Tibial artery (tissue), 4 donors: ENCODE data around the gene CDCP1.
"Not testable (repeated sequence)": the region's sequence is repeated elsewhere in the genome, so short reads cannot be mapped to it uniquely, and the experiment has no call there.

Experiments
- DNase-seq, 2 donors: peaks; one replicate each; pipeline ENCODE4 v3.0.0-alpha.2; 2019
- H3K27ac ChIP-seq, 2 donors: fragments of 200-600 bp; sonication (generic) in 1 of 2; 1 replicate in 1 of 2; 2 replicates in 1 of 2; pipeline ENCODE4 v1.5.1; 2018 to 2019; ENCODE audit warnings: mild to moderate bottlenecking in 1 of 2
- H3K27me3 ChIP-seq, 2 donors: fragments of 200-600 bp; sonication (generic) in 1 of 2; one replicate each; pipeline versions ENCODE4 v1.5.1 to v1.6.0; 2016 to 2019
- H3K36me3 ChIP-seq, 3 donors: fragments of 200-600 bp; sonication (generic) in 2 of 3; one replicate each; pipeline ENCODE4 v1.5.1; 2016 to 2019; ENCODE audit warnings: mild to moderate bottlenecking in 2 of 3
- H3K4me1 ChIP-seq, 4 donors: fragments of 200-600 bp; sonication (generic) in 2 of 4; 1 replicate in 3 of 4; 2 replicates in 1 of 4; pipeline ENCODE4 v1.5.1; 2016 to 2019
- H3K4me3 ChIP-seq, 2 donors: fragments of 200-600 bp; sonication (generic) in 1 of 2; 1 replicate in 1 of 2; 2 replicates in 1 of 2; pipeline ENCODE4 v1.5.1; 2018 to 2019; ENCODE audit warnings: mild to moderate bottlenecking in 2 of 2
- H3K9me3 ChIP-seq, 3 donors: fragments of 200-600 bp; sonication (generic) in 1 of 3; one replicate each; pipeline ENCODE4 v1.5.1; 2016 to 2019
- intact Hi-C: fragments of 100-400 bp; cut with DNase I; formaldehyde crosslinking; loops from one replicate; pipeline ENCODE4 v1.15.0; 2023; ENCODE audit warnings: low total_unique reads
- TF ChIP-seq, protein P1 (sequence below), 2 experiments: fragments of 200-600 bp in 1 of 2; fragments of 450-650 bp in 1 of 2; IDR thresholded peaks; one replicate each; pipeline ENCODE4 v1.5.1; 2017 to 2019; ENCODE audit warnings: antibody characterized with exemption in 2 of 2, mild to moderate bottlenecking in 1 of 2, moderate library complexity in 1 of 2

CDCP1 gene

DNA sequence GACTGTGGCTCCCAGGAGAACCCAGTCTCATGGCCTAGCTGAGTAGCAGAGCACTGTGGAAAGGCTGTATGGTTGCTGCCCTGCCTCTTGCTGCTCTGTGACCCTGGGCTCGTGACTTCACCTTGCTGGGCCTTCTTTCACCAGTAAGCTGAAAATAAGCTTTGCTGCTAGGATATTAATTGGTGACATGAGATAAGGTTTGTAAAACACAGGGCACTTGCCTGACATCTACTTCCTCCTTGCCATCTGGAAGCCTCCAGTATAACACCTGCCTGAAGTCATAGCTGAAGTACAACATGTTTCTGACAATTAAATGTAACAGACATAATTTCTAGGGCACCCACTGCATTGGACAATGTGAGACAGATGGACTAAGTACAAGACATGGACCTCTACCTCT lies 66.5 kb downstream of the CDCP1 start:
- TF ChIP-seq, protein P1, sequence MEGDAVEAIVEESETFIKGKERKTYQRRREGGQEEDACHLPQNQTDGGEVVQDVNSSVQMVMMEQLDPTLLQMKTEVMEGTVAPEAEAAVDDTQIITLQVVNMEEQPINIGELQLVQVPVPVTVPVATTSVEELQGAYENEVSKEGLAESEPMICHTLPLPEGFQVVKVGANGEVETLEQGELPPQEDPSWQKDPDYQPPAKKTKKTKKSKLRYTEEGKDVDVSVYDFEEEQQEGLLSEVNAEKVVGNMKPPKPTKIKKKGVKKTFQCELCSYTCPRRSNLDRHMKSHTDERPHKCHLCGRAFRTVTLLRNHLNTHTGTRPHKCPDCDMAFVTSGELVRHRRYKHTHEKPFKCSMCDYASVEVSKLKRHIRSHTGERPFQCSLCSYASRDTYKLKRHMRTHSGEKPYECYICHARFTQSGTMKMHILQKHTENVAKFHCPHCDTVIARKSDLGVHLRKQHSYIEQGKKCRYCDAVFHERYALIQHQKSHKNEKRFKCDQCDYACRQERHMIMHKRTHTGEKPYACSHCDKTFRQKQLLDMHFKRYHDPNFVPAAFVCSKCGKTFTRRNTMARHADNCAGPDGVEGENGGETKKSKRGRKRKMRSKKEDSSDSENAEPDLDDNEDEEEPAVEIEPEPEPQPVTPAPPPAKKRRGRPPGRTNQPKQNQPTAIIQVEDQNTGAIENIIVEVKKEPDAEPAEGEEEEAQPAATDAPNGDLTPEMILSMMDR (IDR thresholded peaks at IDR 0.05): no peak
- Histone ChIP-seq H3K4me1 (peaks cover 0 to 8% (median 0%) of the 10 kb centered on the region in 4 donors), H3K9me3 (no peaks in the 10 kb centered on the region), H3K27ac (no peak overlapping the region), H3K4me3 (no peak overlapping the region), H3K27me3 (no peaks in the 10 kb centered on the region), H3K36me3 (no peaks in the 10 kb centered on the region)
- DNase-seq: no peak
- intact Hi-C loops: no loop called here

DNA sequence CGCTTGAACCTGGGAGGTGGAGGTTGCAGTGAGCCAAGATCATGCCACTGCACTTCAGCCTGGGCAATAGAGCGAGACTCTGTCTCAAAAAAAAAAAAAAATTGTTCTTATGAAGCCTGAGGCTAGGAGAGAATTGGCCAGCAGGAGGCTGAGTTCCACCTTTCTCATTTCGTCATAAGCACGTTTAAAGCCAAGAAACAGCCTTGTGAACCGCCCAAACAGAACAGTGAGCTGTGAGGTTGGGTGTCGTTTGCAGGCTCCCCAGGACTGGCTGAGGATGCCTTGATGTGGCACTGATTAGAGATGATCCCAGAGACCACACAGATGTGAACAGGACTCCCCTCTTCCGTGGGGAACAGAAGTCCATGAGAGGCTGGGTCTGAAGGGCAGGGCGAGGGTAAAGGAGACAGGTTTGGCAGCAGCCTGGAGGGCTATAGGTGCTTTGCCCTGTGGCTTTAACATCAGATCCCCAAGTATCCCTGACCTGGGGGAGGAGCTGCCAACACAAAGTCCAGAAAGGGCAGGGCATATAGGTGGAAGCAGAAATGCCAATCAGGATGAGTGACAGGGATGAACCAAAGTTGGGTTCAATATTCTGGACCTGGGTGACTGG lies 67.2 kb downstream of the CDCP1 start:
- no peak overlapping the region for H3K27ac ChIP-seq
- H3K36me3 ChIP-seq: no peaks in the 10 kb centered on the region
- intact Hi-C loops: no loop called here
- H3K27me3 ChIP-seq: no peaks in the 10 kb centered on the region
- DNase-seq: no peak
- TF ChIP-seq, protein P1 (IDR thresholded peaks at IDR 0.05): no peak
- no peaks in the 10 kb centered on the region for H3K9me3 ChIP-seq
- H3K4me3 ChIP-seq: no peak overlapping the region
- H3K4me1 ChIP-seq: peaks cover 0 to 8% (median 0%) of the 10 kb centered on the region in 4 donors

DNA sequence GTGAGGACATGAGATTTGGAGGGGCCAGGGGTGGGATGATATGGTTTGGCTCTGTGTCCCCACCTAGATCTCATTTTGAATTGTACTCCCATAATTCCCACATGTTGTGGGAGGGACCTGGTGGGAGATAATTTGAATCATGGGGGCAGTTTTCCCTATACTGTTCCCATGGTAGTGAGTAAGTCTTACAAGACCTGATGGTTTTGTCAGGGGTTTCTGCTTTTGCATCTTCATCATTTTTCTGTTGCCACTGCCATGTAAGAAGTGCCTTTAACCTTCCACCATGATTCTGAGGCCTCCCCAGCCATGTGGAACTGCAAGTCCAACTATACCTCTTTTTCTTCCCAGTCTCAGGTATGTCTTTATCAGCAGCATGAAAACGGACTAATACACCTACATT lies 67.9 kb downstream of the CDCP1 start:
- H3K27me3 ChIP-seq, H3K9me3 ChIP-seq, DNase-seq, H3K27ac ChIP-seq, H3K4me3 ChIP-seq, intact Hi-C loops, H3K4me1 ChIP-seq, H3K36me3 ChIP-seq: not testable (repeated sequence)

DNA sequence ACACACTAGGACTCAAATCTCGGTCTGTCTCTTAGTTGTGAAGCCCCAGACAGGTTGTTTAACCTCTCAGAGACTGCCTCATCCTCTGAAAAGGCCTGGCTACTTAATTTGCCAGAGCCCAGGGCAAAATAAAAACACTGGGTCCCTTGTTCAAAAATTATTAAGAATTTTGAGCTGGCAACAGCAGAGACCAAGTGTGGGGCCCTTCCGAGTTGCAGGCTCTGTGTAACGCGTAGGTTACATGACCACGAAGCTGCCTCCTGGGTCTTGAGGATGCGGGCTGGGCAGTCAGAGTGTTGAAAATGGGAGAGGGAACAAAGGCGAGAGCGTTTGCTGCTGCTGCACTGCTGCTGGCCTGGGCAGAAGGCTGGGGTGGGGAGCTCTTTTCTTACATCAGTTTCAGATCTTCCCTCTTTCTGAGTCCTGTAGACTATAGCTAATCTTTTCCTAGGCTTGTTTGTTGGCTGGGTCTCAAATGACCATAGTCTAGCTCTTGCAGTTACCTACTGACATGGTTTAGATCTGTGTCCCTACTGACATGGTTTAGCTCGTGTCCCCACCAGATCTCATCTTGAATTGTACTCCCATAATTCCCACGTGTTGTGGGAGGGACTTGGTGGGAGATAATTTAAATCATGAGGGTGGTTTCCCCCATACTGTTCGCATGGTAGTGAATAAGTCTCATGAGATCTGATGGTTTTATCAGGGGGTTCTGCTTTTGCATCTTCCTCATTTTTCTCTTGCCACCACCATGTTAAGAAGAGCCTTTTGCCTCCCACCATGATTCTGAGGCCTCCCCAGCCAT lies 70.2 kb downstream of the CDCP1 start:
- no peaks in the 10 kb centered on the region for H3K9me3 ChIP-seq
- H3K27ac ChIP-seq: no peak overlapping the region
- no peak for DNase-seq
- H3K27me3 ChIP-seq: no peaks in the 10 kb centered on the region
- no peaks in the 10 kb centered on the region for H3K4me1 ChIP-seq
- intact Hi-C loops: no loop called here
- no peak overlapping the region for H3K4me3 ChIP-seq
- H3K36me3 ChIP-seq: no peaks in the 10 kb centered on the region
- TF ChIP-seq, protein P1 (IDR thresholded peaks at IDR 0.05): no peak

DNA sequence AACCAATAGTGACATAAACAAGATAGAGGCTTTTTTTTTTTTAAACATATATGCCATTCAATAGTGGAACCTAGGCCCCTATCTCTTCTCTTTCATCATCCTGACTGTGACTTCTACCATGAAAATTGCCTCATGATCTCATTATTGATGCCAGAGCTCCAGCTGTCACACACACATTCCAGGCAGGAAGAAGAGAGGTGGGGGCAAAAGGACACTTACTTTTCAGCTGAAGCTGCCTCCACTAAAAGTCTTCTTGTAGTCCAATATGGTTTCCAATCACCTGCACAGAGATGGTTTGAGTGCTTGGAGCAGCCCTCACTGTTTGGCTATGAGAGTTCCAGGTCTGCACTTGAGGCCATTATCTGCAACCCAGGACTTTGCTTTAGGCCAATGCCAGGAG lies 75.1 kb downstream of the CDCP1 start:
- H3K27me3 ChIP-seq: no peaks in the 10 kb centered on the region
- no peaks in the 10 kb centered on the region for H3K36me3 ChIP-seq
- H3K4me3 ChIP-seq: no peak overlapping the region
- DNase-seq: no peak
- TF ChIP-seq, protein P1 (IDR thresholded peaks at IDR 0.05): no peak
- no peaks in the 10 kb centered on the region for H3K4me1 ChIP-seq
- H3K9me3 ChIP-seq: no peaks in the 10 kb centered on the region
- intact Hi-C loops: no loop called here
- no peak overlapping the region for H3K27ac ChIP-seq

DNA sequence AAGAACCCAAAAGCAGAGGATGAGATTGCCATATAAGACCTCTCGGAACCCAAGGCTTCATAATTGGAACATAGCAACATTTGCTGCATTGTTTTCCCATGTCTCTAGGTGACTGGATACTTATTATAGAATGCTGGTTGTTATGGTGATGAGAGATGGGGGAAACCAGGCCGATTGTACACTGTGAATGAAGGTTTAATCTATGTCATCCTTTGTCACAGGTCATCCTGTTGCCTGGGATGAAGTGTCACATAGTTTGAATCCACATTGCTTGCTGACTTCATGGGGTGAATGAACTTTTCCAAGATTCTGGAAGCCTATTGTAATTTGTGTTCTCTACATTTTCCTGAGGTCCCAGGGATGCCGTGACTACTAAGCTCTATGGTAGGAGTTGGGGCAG lies 78.2 kb downstream of the CDCP1 start:
- H3K4me3 ChIP-seq: no peak overlapping the region
- TF ChIP-seq, protein P1 (IDR thresholded peaks at IDR 0.05): no peak
- H3K4me1 ChIP-seq: peaks cover 0 to 3% (median 2%) of the 10 kb centered on the region in 4 donors
- H3K36me3 ChIP-seq: no peaks in the 10 kb centered on the region
- no peaks in the 10 kb centered on the region for H3K9me3 ChIP-seq
- H3K27ac ChIP-seq: no peak overlapping the region
- H3K27me3 ChIP-seq: no peaks in the 10 kb centered on the region
- intact Hi-C loops: no loop called here
- DNase-seq: no peak
